T-helper 17 cell (primary cell): ENCODE data around the gene MC1R. TPM values are rescaled to one million over a fixed set of nuclear protein-coding genes. Genes with fewer than 3 reads are reported as not detected.
"Not testable (repeated sequence)": the region's sequence is repeated elsewhere in the genome, so short reads cannot be mapped to it uniquely, and the experiment has no call there.

ENCODE experiments used
- ATAC-seq: fragments of 150-1000 bp; cut with Tn5 transposase; 2 replicates; pipeline ENCODE4 v1.10.0; 2021; ENCODE audit warnings: mild to moderate bottlenecking, moderate library complexity
- DNase-seq, 3 donors: peaks; one replicate each; pipeline versions ENCODE4 v3.0.0 to v3.0.0-alpha.2; 2020 to 2021
- H3K9me3 ChIP-seq: one replicate; pipeline ENCODE4 v1.7.0; 2013; ENCODE audit warnings: low read length, mild to moderate bottlenecking; ENCODE audit not compliant: control insufficient read depth, poor library complexity, severe bottlenecking
- H3K27ac Mint-ChIP-seq: one replicate; pipeline ENCODE4 v1.8.0; 2022; ENCODE audit warnings: mild to moderate bottlenecking, moderate library complexity, mixed read lengths
- H3K27me3 Mint-ChIP-seq: one replicate; pipeline ENCODE4 v1.8.0; 2022; ENCODE audit warnings: mixed read lengths
- H3K36me3 Mint-ChIP-seq: one replicate; pipeline ENCODE4 v1.8.0; 2022; ENCODE audit warnings: low read depth, mixed read lengths
- H3K4me1 Mint-ChIP-seq: one replicate; pipeline ENCODE4 v1.8.0; 2022; ENCODE audit warnings: mild to moderate bottlenecking, mixed read lengths
- H3K4me3 Mint-ChIP-seq: one replicate; pipeline ENCODE4 v1.8.0; 2022; ENCODE audit warnings: mild to moderate bottlenecking, moderate library complexity, mixed read lengths
- total RNA-seq, 4 donors: library from RNA in 2 of 4; stranded (reverse) in 2 of 4; gene quantifications; one replicate each; pipeline ENCODE4 v1.2.3 and lab custom pipeline; 2022 to 2026

Gene MC1R
- total RNA-seq, 2 donors from 2014 or later, result 10.1 to 13.8 TPM

DNA sequence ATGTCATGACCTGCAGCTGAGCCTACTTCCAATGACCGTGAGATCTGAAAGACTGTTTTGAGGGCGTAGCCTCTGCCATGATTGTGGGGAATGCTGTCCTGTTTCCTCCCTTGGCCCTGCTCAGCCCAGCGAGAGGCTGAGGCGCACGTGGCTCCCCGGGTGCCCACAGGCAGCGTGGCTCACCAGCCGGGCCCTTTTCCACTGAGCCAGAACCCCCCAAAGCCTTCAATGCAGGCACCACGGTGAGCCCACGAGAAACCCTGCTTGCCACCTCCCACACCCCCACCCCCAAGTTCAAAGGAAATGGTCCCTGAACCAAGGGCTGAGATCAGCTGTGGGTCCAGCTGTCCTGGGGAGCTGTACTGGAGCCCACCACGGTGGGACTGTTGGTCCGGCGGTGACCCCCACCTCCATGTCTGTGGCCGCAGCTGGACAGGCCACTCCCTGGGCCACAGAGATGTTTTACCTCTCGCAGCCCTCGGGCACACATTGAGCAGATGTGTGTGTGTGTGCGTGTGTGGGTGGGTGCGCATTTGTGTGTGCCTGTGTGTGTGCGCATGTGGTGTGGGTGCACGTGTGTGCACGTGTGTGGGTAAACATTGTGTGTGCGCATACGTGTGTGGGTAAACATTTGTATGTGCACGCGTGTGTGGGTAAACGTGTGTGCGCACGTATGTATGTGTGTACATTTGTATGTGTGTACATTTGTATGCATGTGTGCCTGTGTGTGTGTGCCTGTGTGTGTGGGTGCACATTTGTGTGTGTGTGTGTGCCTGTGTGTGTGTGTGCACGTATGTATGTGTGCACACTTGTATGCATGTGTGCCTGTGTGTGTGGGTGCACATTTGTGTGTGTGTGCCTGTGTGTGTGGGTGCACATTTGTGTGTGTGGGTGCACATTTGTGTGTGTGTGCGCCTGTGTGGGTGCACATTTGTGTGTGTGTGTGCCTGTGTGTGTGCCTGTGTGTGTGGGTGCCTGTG, 5.0 kb upstream of the MC1R start:
- Mint-ChIP-seq H3K4me3 (peak overlapping the region; percentile 7), H3K27me3 (no peaks in the 10 kb centered on the region), H3K36me3 (no peaks in the 10 kb centered on the region), H3K27ac (no peak overlapping the region), H3K4me1 (peaks cover 9% of the 10 kb centered on the region)
- no peaks in the 10 kb centered on the region for H3K9me3 ChIP-seq
- ATAC-seq (no peak), DNase-seq (no peak)

DNA sequence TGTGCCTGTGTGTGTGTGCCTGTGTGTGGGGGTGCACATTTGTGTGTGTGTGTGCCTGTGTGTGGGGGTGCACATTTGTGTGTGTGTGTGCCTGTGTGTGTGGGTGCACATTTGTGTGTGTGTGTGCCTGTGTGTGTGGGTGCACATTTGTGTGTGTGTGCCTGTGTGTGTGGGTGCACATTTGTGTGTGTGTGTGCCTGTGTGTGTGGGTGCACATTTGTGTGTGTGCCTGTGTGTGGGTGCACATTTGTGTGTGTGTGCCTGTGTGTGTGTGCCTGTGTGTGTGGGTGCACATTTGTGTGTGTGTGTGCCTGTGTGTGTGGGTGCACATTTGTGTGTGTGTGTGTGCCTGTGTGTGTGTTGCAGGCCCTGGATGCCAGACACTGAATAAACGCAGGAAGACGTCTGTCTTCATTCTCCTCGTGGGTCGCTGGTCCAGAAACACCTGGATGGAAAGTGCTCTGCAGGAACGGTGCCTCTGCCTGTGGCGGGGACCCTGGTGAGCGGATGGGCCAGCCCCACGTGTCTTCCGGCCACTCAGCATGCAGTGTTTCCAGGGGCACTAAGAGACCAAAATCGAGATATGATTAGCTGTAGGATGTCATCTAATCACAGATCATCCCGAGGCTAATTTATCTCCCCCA, 3.9 kb upstream of the MC1R start:
- peaks cover 15% of the 10 kb centered on the region for H3K4me1 Mint-ChIP-seq
- not testable (repeated sequence) for H3K27me3 Mint-ChIP-seq, ATAC-seq

GRCh38 chr16:89915303-89916232, 3.1 kb upstream of the MC1R start:
- no peaks in the 10 kb centered on the region for H3K9me3 ChIP-seq
- ATAC-seq (no peak), DNase-seq (no peak)
- Mint-ChIP-seq H3K27ac (peak overlapping the region; percentile 49), H3K4me3 (peak overlapping the region; percentile 36), H3K36me3 (no peaks in the 10 kb centered on the region), H3K27me3 (peaks cover 10% of the 10 kb centered on the region), H3K4me1 (peaks cover 20% of the 10 kb centered on the region)

More for the DNA sequence above, 3.9 kb upstream of the MC1R start:
- H3K27ac Mint-ChIP-seq, result peak overlapping the region; percentile 49
- DNase-seq, H3K4me3 Mint-ChIP-seq, H3K36me3 Mint-ChIP-seq, H3K9me3 ChIP-seq: not testable (repeated sequence)

DNA sequence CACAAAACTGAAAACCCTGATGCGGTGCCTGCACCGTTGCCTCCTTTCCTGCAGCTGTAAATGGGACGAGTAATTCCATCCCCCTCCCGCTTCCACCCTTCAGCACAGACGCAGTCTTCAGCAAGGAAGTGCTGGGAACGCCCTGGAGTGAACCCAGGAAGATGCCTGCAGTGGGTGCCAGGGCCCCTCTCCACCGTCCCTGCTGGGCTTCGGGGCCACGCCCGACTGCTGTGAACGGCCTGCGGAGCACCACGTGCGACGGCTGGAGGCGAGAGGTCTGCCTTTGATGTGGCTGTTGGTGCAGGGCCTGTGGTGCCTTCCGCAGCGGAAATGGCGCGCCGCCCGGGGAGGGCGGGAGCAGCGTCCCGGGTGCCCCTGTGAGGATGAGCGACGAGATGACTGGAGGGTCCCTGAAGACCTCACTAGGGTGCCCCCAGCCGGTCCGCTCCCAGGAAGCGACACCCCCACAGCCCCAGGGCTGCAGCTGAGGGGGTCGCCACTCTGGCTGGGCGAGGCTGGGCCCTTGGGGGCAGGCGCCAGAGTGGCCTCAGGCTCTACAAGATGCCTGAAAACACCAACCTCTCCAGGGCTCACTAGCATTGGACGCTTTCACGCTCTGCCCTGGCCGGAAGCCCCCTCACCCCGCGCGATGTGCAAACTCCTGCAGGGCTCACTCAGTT, 749 bp upstream of the MC1R start:
- H3K9me3 ChIP-seq, result no peaks in the 10 kb centered on the region
- H3K4me1 Mint-ChIP-seq, result peaks cover 21% of the 10 kb centered on the region
- H3K4me3 Mint-ChIP-seq, result peak overlapping the region; percentile 89
- peak; percentile 85 for ATAC-seq
- DNase-seq, result peak; percentile 61 to 65 (median 64)
- H3K36me3 Mint-ChIP-seq, result no peaks in the 10 kb centered on the region
- peaks cover 15% of the 10 kb centered on the region for H3K27me3 Mint-ChIP-seq
- peak overlapping the region; percentile 67 for H3K27ac Mint-ChIP-seq

GRCh38 chr16:89919535-89920406, 1.1 kb downstream of the MC1R start:
- peak overlapping the region; percentile 59 for H3K4me3 Mint-ChIP-seq
- H3K27me3 Mint-ChIP-seq, result peaks cover 15% of the 10 kb centered on the region
- no peaks in the 10 kb centered on the region for H3K36me3 Mint-ChIP-seq
- no peak overlapping the region for H3K27ac Mint-ChIP-seq
- ATAC-seq, result no peak
- H3K9me3 ChIP-seq, result no peaks in the 10 kb centered on the region
- no peak for DNase-seq
- peaks cover 24% of the 10 kb centered on the region for H3K4me1 Mint-ChIP-seq

DNA sequence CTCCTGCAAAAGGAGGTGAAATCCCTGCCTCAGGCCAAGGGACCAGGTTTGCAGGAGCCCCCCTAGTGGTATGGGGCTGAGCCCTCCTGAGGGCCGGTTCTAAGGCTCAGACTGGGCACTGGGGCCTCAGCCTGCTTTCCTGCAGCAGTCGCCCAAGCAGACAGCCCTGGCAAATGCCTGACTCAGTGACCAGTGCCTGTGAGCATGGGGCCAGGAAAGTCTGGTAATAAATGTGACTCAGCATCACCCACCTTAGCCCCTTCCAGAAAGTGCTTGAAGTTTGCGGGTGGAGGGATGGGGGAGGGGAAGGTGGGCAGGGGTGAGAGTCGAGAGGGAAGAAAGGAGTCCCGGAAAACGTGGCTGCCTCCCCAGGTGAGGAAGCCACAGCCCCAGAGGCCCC, 2.1 kb downstream of the MC1R start:
- H3K9me3 ChIP-seq, result no peaks in the 10 kb centered on the region
- no peak for ATAC-seq
- DNase-seq, result no peak
- H3K27me3 Mint-ChIP-seq, result peaks cover 15% of the 10 kb centered on the region
- H3K4me1 Mint-ChIP-seq, result peaks cover 24% of the 10 kb centered on the region
- H3K36me3 Mint-ChIP-seq, result no peaks in the 10 kb centered on the region
- H3K27ac Mint-ChIP-seq, result no peak overlapping the region
- H3K4me3 Mint-ChIP-seq, result no peak overlapping the region

GRCh38 chr16:89921131-89921701, 2.6 kb downstream of the MC1R start:
- peaks cover 24% of the 10 kb centered on the region for H3K4me1 Mint-ChIP-seq
- no peaks in the 10 kb centered on the region for H3K36me3 Mint-ChIP-seq
- DNase-seq, result no peak
- no peak for ATAC-seq
- H3K27ac Mint-ChIP-seq, result no peak overlapping the region
- no peak overlapping the region for H3K4me3 Mint-ChIP-seq
- H3K27me3 Mint-ChIP-seq, result peaks cover 15% of the 10 kb centered on the region
- H3K9me3 ChIP-seq, result no peaks in the 10 kb centered on the region

- H3K9me3 ChIP-seq, result no peaks in the 10 kb centered on the region
- Mint-ChIP-seq H3K27ac (no peak overlapping the region), H3K27me3 (peaks cover 15% of the 10 kb centered on the region), H3K4me3 (no peak overlapping the region), H3K36me3 (no peaks in the 10 kb centered on the region), H3K4me1 (peaks cover 24% of the 10 kb centered on the region)
- ATAC-seq, result no peak
- DNase-seq, result no peak
These were observed 3.2 kb downstream of the MC1R start for GRCh38 chr16:89921702-89922476.

- ATAC-seq (no peak), DNase-seq (no peak)
- Mint-ChIP-seq H3K4me3 (peak overlapping the region; percentile 67), H3K27me3 (peaks cover 16% of the 10 kb centered on the region), H3K27ac (no peak overlapping the region), H3K4me1 (peaks cover 24% of the 10 kb centered on the region), H3K36me3 (no peaks in the 10 kb centered on the region)
- no peaks in the 10 kb centered on the region for H3K9me3 ChIP-seq
These were observed 3.8 kb downstream of the MC1R start for GRCh38 chr16:89922477-89922883.

- H3K4me1 Mint-ChIP-seq, result peaks cover 20% of the 10 kb centered on the region
- peak; percentile 35 for ATAC-seq
- no peaks in the 10 kb centered on the region for H3K36me3 Mint-ChIP-seq
These were observed 4.4 kb downstream of the MC1R start, which contains the start of gene TUBB3 for GRCh38 chr16:89922884-89923639. Gene TUBB3, plus strand, starts transcription at chr16:89923342. Its CDS starts 60 bp downstream, at chr16:89923402.

More at GRCh38 chr16:89922884-89923639, 4.4 kb downstream of the MC1R start, which contains the start of gene TUBB3:
- H3K4me3 Mint-ChIP-seq, result peak within 1 kb of the TSS; percentile 67
- no peaks in the 10 kb centered on the region for H3K9me3 ChIP-seq
- peak in 2 of 3 donors; percentile 33 to 41 for DNase-seq
- peaks cover 21% of the 10 kb centered on the region for H3K27me3 Mint-ChIP-seq
- no peak within 1 kb of the TSS for H3K27ac Mint-ChIP-seq
